Mesothelial cell of epicardium (in vitro differentiated cells): ENCODE results near the gene GRIK5. TPM values are rescaled to one million over a fixed set of nuclear protein-coding genes. Genes with fewer than 3 reads are reported as not detected.

Experiments
- DNase-seq, 2 experiments: peaks; one replicate each; pipeline ENCODE4 v3.0.0; 2021; ENCODE audit warnings: low spot score in 2 of 2; ENCODE audit not compliant: unreplicated experiment in 2 of 2
- H3K27ac Mint-ChIP-seq: 2 replicates; pipeline ENCODE4 v1.8.0; 2021; ENCODE audit warnings: mixed read lengths
- H3K27me3 Mint-ChIP-seq: 2 replicates; pipeline ENCODE4 v1.8.0; 2021; ENCODE audit warnings: low read depth, mixed read lengths
- H3K36me3 Mint-ChIP-seq: 2 replicates; pipeline ENCODE4 v1.8.0; 2021; ENCODE audit warnings: mixed read lengths
- H3K4me1 Mint-ChIP-seq: 2 replicates; pipeline ENCODE4 v1.8.0; 2021; ENCODE audit warnings: mixed read lengths
- H3K4me3 Mint-ChIP-seq: 2 replicates; pipeline ENCODE4 v1.8.0; 2021; ENCODE audit warnings: mild to moderate bottlenecking, moderate library complexity, mixed read lengths
- H3K9me3 Mint-ChIP-seq: 2 replicates; pipeline ENCODE4 v1.8.0; 2021; ENCODE audit warnings: mixed read lengths
- CTCF ChIP-seq: fragments of 200-600 bp; sonication (generic); IDR thresholded peaks from one replicate; pipeline ENCODE4 v1.5.0; 2021; ENCODE audit warnings: antibody characterized with exemption; ENCODE audit not compliant: unreplicated experiment
- total RNA-seq: library from RNA; stranded (reverse); gene quantifications from 3 replicates; pipeline ENCODE4 v1.2.1, GENCODE V29; 2021

GRIK5 gene
- total RNA-seq, 1 donor from 2014 or later, result 38.3 TPM

GRCh38 chr19:42098781-42099180 lies 28.8 kb upstream of the GRIK5 start:
- H3K9me3 Mint-ChIP-seq, result no peaks in the 10 kb centered on the region
- DNase-seq, result no peak
- no peaks in the 10 kb centered on the region for H3K4me1 Mint-ChIP-seq
- TF ChIP-seq CTCF, result no peak
- H3K27ac Mint-ChIP-seq, result no peak overlapping the region
- no peak overlapping the region for H3K4me3 Mint-ChIP-seq
- H3K36me3 Mint-ChIP-seq, result no peaks in the 10 kb centered on the region
- H3K27me3 Mint-ChIP-seq, result peaks cover 45% of the 10 kb centered on the region

GRCh38 chr19:42097461-42097860 lies 27.5 kb upstream of the GRIK5 start:
- Mint-ChIP-seq H3K9me3 (no peaks in the 10 kb centered on the region), H3K4me3 (no peak overlapping the region), H3K27ac (no peak overlapping the region), H3K4me1 (no peaks in the 10 kb centered on the region), H3K27me3 (peaks cover 38% of the 10 kb centered on the region), H3K36me3 (no peaks in the 10 kb centered on the region)
- TF ChIP-seq CTCF, result no peak
- DNase-seq, result no peak

- no peaks in the 10 kb centered on the region for H3K4me1 Mint-ChIP-seq
- H3K9me3 Mint-ChIP-seq, result no peaks in the 10 kb centered on the region
- no peak for DNase-seq
- no peak overlapping the region for H3K4me3 Mint-ChIP-seq
- H3K27me3 Mint-ChIP-seq, result peaks cover 38% of the 10 kb centered on the region
- no peak for TF ChIP-seq CTCF
- H3K27ac Mint-ChIP-seq, result no peak overlapping the region
- no peaks in the 10 kb centered on the region for H3K36me3 Mint-ChIP-seq
These were observed 26.3 kb upstream of the GRIK5 start for GRCh38 chr19:42096255-42096837.

- no peaks in the 10 kb centered on the region for H3K36me3 Mint-ChIP-seq
- no peak for DNase-seq
- H3K27ac Mint-ChIP-seq, result no peak overlapping the region
- no peak overlapping the region for H3K4me3 Mint-ChIP-seq
- no peaks in the 10 kb centered on the region for H3K4me1 Mint-ChIP-seq
- TF ChIP-seq CTCF, result no peak
- no peaks in the 10 kb centered on the region for H3K9me3 Mint-ChIP-seq
- peaks cover 36% of the 10 kb centered on the region for H3K27me3 Mint-ChIP-seq
These were observed 25.8 kb upstream of the GRIK5 start for GRCh38 chr19:42095814-42096230.

- H3K36me3 Mint-ChIP-seq, result no peaks in the 10 kb centered on the region
- no peak overlapping the region for H3K4me3 Mint-ChIP-seq
- H3K27ac Mint-ChIP-seq, result no peak overlapping the region
- no peak for DNase-seq
- H3K4me1 Mint-ChIP-seq, result no peaks in the 10 kb centered on the region
- TF ChIP-seq CTCF, result no peak
- no peaks in the 10 kb centered on the region for H3K9me3 Mint-ChIP-seq
- peaks cover 39% of the 10 kb centered on the region for H3K27me3 Mint-ChIP-seq
These were observed 25.3 kb upstream of the GRIK5 start for GRCh38 chr19:42095142-42095813.

- Mint-ChIP-seq H3K4me1 (no peaks in the 10 kb centered on the region), H3K27me3 (peaks cover 39% of the 10 kb centered on the region), H3K9me3 (no peaks in the 10 kb centered on the region), H3K4me3 (no peak overlapping the region), H3K27ac (no peak overlapping the region), H3K36me3 (no peaks in the 10 kb centered on the region)
- TF ChIP-seq CTCF, result no peak
- DNase-seq, result no peak
These were observed 23.9 kb upstream of the GRIK5 start for GRCh38 chr19:42093926-42094325.
